ENCODE measurements around the gene KCP. TPM values are rescaled to one million over a fixed set of nuclear protein-coding genes. Genes with fewer than 3 reads are reported as not detected.
"Not testable (repeated sequence)": the region's sequence is repeated elsewhere in the genome, so short reads cannot be mapped to it uniquely, and the experiment has no call there.

Gene KCP
- total RNA-seq, 1 experiment from 2014 or later, result 0.68 TPM

DNA sequence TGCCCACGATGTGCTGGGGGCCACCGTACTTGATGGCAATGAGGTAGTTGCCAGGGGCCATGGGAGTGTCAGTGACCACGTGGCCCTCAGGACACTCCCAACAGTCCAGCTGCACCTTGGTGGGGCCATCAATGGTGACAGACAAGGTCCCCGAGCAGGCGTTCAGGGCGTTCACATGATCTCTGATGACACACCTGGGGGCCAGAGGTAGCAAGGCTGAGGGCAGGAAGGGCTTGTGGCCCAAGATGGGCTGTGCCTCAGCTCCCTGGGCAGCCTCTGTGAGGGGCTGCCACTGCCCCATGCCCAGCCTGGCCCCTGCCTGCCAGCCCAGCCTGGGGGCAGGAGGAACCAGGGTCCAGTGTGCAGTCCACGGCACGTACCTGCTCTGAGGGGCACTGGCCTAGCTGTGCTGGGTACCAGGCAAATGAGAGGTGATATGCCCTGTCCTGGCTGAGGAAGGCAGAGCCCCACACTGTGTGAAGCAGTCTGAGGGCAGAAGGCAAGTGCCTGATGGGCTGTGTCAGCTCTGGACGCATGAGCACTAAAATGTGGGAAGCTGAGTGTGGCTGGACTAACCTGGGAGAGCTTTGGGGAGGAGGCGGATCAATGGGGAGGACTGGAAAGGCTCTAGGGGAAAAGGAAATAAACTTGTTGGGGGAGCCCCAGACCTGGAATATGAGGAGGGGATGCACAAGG lies 3.5 kb upstream of the KCP start:
- intact Hi-C loops (cut with micrococcal nuclease), result no loop called here
- H3K9me3 Mint-ChIP-seq (ENCODE audit: unreplicated experiment), result no peaks in the 10 kb centered on the region
- no TSS peak for BruUV-seq (replicated peaks)
- no peaks in the 10 kb centered on the region for H3K36me3 Mint-ChIP-seq (ENCODE audit: insufficient read depth, unreplicated experiment)
- ChIA-PET CTCF (interaction anchor here (0.6 to 0.8 kb wide), 3 partner anchors 10 to 305 kb away, joined by 3 to 4 read pairs (median 3); no protein-coding TSS in a partner anchor), POLR2A (no interaction called here)
- H3K4me1 Mint-ChIP-seq (ENCODE audit: insufficient read depth, unreplicated experiment), result no peaks in the 10 kb centered on the region
- DNase-seq (ENCODE audit: unreplicated experiment), result no peak
- peaks cover 36% of the 10 kb centered on the region for H3K27me3 Mint-ChIP-seq (ENCODE audit: insufficient read depth, unreplicated experiment)
- no peak overlapping the region for H3K4me3 Mint-ChIP-seq (ENCODE audit: unreplicated experiment)
- TF ChIP-seq, protein P1, sequence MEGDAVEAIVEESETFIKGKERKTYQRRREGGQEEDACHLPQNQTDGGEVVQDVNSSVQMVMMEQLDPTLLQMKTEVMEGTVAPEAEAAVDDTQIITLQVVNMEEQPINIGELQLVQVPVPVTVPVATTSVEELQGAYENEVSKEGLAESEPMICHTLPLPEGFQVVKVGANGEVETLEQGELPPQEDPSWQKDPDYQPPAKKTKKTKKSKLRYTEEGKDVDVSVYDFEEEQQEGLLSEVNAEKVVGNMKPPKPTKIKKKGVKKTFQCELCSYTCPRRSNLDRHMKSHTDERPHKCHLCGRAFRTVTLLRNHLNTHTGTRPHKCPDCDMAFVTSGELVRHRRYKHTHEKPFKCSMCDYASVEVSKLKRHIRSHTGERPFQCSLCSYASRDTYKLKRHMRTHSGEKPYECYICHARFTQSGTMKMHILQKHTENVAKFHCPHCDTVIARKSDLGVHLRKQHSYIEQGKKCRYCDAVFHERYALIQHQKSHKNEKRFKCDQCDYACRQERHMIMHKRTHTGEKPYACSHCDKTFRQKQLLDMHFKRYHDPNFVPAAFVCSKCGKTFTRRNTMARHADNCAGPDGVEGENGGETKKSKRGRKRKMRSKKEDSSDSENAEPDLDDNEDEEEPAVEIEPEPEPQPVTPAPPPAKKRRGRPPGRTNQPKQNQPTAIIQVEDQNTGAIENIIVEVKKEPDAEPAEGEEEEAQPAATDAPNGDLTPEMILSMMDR (IDR thresholded peaks at IDR 0.05; ENCODE audit: unreplicated experiment), result no peak
- no peak overlapping the region for H3K27ac Mint-ChIP-seq (ENCODE audit: low read depth, unreplicated experiment)

DNA sequence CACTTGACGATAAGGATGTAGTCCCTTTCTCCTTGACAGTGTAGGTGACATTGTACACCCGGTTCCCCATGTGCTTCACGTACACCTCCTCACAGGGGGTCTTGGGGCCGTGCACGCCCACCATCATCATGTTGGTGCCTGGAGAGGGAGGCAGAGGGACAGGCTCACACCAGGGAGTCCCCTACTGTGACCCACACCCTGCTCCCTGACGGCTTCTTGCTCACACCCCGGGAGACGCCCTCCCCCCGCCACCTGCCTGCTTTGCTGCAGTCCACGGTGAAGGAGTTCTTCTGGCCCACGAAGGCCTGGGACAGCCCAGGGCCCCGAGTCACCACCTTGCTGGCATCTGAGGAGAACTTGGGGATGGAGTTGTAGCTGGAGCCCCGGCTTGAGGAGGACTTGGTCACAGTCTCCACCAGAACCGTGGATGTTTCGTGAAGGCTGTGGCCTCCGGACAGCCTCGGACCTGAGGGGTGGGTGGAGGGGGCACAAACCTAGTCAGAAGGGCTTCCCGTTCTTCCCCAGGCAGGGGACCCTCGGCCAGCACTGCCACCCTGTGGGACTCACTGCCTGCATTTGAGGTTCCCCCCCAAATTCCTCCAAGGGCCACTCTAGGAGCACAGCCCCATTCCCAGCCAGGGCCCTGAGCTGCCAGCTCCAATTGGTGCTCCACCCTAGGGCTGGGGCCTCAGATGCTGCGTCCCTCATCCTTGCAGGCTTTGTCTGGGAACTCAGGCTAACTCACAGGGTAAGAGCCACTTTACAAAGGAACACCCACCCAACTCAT lies 2.4 kb upstream of the KCP start:
- POLR2A ChIA-PET; H3K9me3 Mint-ChIP-seq (ENCODE audit: unreplicated experiment); BruUV-seq (replicated peaks); intact Hi-C loops (cut with micrococcal nuclease); CTCF ChIA-PET; H3K4me1 Mint-ChIP-seq (ENCODE audit: insufficient read depth, unreplicated experiment); H3K27ac Mint-ChIP-seq (ENCODE audit: low read depth, unreplicated experiment); H3K36me3 Mint-ChIP-seq (ENCODE audit: insufficient read depth, unreplicated experiment); DNase-seq (ENCODE audit: unreplicated experiment); H3K4me3 Mint-ChIP-seq (ENCODE audit: unreplicated experiment): not testable (repeated sequence)
- H3K27me3 Mint-ChIP-seq (ENCODE audit: insufficient read depth, unreplicated experiment), result peaks cover 32% of the 10 kb centered on the region

DNA sequence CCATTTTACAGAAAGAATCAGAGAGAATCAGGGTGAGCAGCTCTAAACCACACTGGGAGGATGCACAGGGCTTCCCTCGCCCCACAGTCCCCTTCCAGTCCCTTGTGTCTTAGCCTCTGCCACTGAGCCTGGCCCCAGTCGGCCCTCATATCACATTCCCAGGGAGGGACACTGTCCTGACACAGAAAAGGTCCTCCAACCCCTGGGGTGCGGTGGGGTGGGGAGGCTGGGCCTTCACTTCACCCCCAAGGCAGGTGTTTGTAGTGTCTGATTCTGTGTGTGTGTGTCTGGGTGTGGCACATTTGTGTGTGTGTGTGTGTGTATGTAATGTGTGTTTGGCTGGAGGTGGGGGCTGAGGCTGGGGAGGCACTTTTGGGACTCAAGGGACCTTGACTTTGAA lies 1.8 kb upstream of the KCP start:
- no TSS peak for BruUV-seq (replicated peaks)

DNA sequence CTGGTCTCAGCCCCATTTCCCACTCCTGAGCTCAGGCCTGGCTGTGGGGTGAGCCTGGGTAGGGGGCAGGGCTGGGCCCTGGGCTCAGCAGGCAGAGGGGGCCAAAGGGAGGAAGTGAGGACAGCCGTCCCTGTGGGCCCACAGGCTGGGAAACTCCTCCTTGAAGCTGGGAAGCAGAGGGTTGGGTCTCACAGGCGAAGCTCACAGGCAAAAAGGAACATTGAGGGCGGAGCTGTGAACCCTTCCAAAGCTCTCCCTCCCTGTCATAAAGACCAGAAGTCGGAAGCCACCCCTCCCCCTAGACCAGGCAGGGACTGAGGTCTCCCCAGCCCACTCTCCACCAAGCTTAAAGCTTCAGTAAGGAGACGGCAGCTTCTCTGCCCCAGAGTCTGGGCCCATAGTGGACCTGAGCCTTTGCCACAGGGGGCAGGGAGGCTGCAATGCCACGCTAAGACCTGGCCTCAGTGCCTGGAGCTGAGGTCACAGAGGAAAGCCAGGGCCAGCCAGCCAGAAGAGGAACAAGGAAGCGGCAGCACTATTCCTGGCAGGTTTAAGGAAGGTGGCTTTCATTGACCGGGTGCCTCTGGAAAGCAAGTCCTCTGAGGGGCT lies 1.0 kb upstream of the KCP start:
- Mint-ChIP-seq H3K4me1 (ENCODE audit: insufficient read depth, unreplicated experiment) (no peaks in the 10 kb centered on the region), H3K27ac (ENCODE audit: low read depth, unreplicated experiment) (no peak overlapping the region), H3K36me3 (ENCODE audit: insufficient read depth, unreplicated experiment) (no peaks in the 10 kb centered on the region), H3K4me3 (ENCODE audit: unreplicated experiment) (no peak overlapping the region), H3K9me3 (ENCODE audit: unreplicated experiment) (no peaks in the 10 kb centered on the region), H3K27me3 (ENCODE audit: insufficient read depth, unreplicated experiment) (peaks cover 35% of the 10 kb centered on the region)
- ChIA-PET POLR2A (interaction anchor here (1.2 kb wide), 1 partner anchor 64 kb away, joined by 3 read pairs; no protein-coding TSS in a partner anchor), CTCF (no interaction called here)
- no TSS peak for BruUV-seq (replicated peaks)
- intact Hi-C loops (cut with micrococcal nuclease), result no loop called here
- no peak for DNase-seq (ENCODE audit: unreplicated experiment)
- TF ChIP-seq, protein P1 (IDR thresholded peaks at IDR 0.05; ENCODE audit: unreplicated experiment), result no peak

More for the DNA sequence above, 1.8 kb upstream of the KCP start:
- TF ChIP-seq, protein P1 (IDR thresholded peaks at IDR 0.05; ENCODE audit: unreplicated experiment), result no peak
- Mint-ChIP-seq H3K36me3 (ENCODE audit: insufficient read depth, unreplicated experiment) (no peaks in the 10 kb centered on the region), H3K4me3 (ENCODE audit: unreplicated experiment) (no peak overlapping the region), H3K9me3 (ENCODE audit: unreplicated experiment) (no peaks in the 10 kb centered on the region), H3K27me3 (ENCODE audit: insufficient read depth, unreplicated experiment) (peaks cover 35% of the 10 kb centered on the region), H3K4me1 (ENCODE audit: insufficient read depth, unreplicated experiment) (no peaks in the 10 kb centered on the region), H3K27ac (ENCODE audit: low read depth, unreplicated experiment) (no peak overlapping the region)
- no peak for DNase-seq (ENCODE audit: unreplicated experiment)
- ChIA-PET CTCF (no interaction called here), POLR2A (no interaction called here)
- intact Hi-C loops (cut with micrococcal nuclease), result no loop called here
